Activated naive CD4-positive, alpha-beta T cell treated with anti-CD3 and anti-CD28 coated beads, Interleukin-2, amount 50 U/mL, for 72 hours (primary cell): ENCODE measurements around the gene ACVR2B. TPM values are rescaled to one million over a fixed set of nuclear protein-coding genes. Genes with fewer than 3 reads are reported as not detected.
A peak's percentile ranks its signal among the peaks of the same experiment; 100 is the strongest.

ENCODE experiments used
- ATAC-seq, 2 donors: fragments of 150-1000 bp; cut with Tn5 transposase; 2 replicates each; pipeline ENCODE4 v1.10.0; 2021; ENCODE audit warnings: mild to moderate bottlenecking in 2 of 2, moderate library complexity in 2 of 2
- DNase-seq, 2 donors: peaks; one replicate each; pipeline ENCODE4 v3.0.0; 2021 to 2022; ENCODE audit warnings: low spot score in 2 of 2
- H3K27ac Mint-ChIP-seq, 2 donors: one replicate each; pipeline ENCODE4 v1.8.0; 2022; ENCODE audit warnings: mild to moderate bottlenecking in 2 of 2, mixed read lengths in 2 of 2
- H3K36me3 Mint-ChIP-seq, 2 donors: one replicate each; pipeline ENCODE4 v1.8.0; 2022; ENCODE audit warnings: mixed read lengths in 2 of 2
- H3K9me3 Mint-ChIP-seq, 2 donors: one replicate each; pipeline ENCODE4 v1.8.0; 2022; ENCODE audit warnings: mixed read lengths in 2 of 2
- total RNA-seq, 2 donors: library from RNA; stranded (reverse); gene quantifications; one replicate each; pipeline ENCODE4 v1.2.3, GENCODE V29; 2022

ACVR2B gene
- total RNA-seq, 2 donors from 2014 or later = 7.9 to 8.4 TPM

GRCh38 chr3:38534604-38535003 is 80.9 kb downstream of the ACVR2B start:
- DNase-seq (no peak), ATAC-seq (no peak)
- H3K9me3 Mint-ChIP-seq = no peaks in the 10 kb centered on the region
- peaks cover 4 to 8% of the 10 kb centered on the region in 2 donors for H3K36me3 Mint-ChIP-seq
- no peak overlapping the region for H3K27ac Mint-ChIP-seq

DNA sequence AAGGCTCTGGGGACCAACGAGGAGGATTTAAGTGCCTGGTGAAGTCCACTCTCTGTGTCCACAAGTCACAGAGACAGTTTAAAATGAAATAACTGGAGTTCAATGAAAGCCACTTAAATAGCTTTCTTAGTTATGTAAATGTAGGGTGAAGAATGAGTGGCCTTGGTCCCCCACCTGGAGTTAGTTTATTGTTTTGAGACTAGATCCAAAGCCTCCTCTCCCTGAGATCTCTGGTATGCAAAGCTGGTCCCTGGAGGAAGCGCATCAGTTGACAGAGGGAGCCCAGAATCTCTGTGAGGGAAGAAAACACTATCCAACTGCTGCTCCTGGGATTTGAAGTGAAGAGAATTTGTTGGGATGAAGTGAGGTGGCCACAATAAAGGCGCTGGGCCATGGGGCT is 83.0 kb downstream of the ACVR2B start:
- DNase-seq = no peak
- Mint-ChIP-seq H3K36me3 (peaks cover 4 to 8% of the 10 kb centered on the region in 2 donors), H3K27ac (peak overlapping the region in 1 of 2 donors; percentile 43), H3K9me3 (no peaks in the 10 kb centered on the region)
- ATAC-seq = no peak

DNA sequence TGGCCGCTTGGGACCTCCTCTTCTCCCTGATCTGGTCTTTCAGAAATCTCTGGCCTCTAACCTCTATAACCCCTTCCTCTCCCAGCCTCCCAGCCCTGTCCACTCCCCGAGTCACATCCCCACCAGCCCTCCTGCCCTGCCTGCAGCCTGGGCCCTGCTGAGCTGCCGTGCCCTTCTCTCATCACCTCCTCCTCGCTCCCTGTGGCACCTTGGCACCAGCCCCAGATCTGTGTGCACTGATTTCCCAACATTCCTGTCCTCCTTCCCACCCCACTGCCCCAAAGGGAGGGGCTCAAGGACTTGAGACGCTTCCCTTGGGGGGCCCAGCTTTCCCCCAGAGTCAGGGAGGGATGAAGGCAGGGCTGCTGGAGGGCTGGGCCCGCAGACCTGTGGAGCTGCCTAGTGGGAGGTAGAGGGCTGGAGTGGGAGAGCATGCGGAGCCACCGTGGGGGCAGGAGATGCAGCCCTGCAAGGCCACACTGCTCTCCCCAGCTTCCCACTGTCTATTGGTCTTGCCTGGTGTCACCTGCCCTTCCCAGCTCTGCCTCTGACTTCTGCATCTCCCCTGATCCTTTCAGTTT is 85.2 kb downstream of the ACVR2B start:
- H3K27ac Mint-ChIP-seq = peak overlapping the region; percentile 24 to 61
- no peak for ATAC-seq
- H3K36me3 Mint-ChIP-seq = peaks cover 4 to 8% of the 10 kb centered on the region in 2 donors
- H3K9me3 Mint-ChIP-seq = no peaks in the 10 kb centered on the region
- DNase-seq = no peak

DNA sequence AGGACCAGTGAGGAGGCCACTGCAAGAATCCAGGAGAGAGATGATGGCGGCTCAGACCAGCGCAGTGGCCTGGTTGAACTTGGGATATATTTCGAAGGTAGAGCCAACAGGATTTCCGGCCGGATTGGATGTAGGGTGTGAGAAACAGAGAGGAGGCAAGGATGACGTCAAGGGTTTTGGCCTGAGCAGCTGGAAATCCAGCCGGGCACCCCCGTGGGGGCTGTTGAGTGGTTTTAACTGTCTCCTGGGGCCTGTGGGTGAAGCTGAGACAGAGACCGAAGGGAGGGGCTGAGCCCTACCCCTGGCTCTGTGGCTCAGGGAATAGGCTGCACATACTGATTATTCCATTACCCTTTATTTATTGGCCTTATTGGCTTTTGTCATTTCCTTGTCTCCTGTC is 88.1 kb downstream of the ACVR2B start:
- no peak for ATAC-seq
- Mint-ChIP-seq H3K36me3 (no peaks in the 10 kb centered on the region), H3K9me3 (no peaks in the 10 kb centered on the region), H3K27ac (peak overlapping the region in 1 of 2 donors; percentile 61)
- DNase-seq = no peak

Other genes starting within 250 kb of the ACVR2B start
- gene SLC22A13, start 188.1 kb upstream of the ACVR2B start, total RNA-seq = 1 to 10 TPM in 1 of 2 donors, under 1 TPM in 1; 0.11 to 1.1 TPM
- gene SLC22A14, start 171.6 kb upstream of the ACVR2B start, total RNA-seq = not detected
- gene XYLB, start 107.1 kb upstream of the ACVR2B start, total RNA-seq = 1 to 10 TPM; 2.3 to 9.8 TPM
- 10 to 100 TPM; 22.0 to 22.8 TPM for gene EXOG, start 42.5 kb downstream of the ACVR2B start, total RNA-seq
- gene SCN5A, start 195.8 kb downstream of the ACVR2B start, total RNA-seq = under 1 TPM; 0.18 to 0.66 TPM